Keratinocyte (primary cell): ENCODE results near the gene MED27. TPM values are rescaled to one million over a fixed set of nuclear protein-coding genes. Genes with fewer than 3 reads are reported as not detected.

Experiments
- DNase-seq: peaks from one replicate; pipeline ENCODE4 v3.0.0-alpha.2; 2011; ENCODE audit warnings: low read depth, missing footprints, low spot score
- FAIRE-seq: peaks from 2 replicates; lab custom pipeline; 2011; peaks lifted over from hg19 to GRCh38; lab: Jason Lieb, UNC
- H2AFZ ChIP-seq: 2 replicates; pipeline ENCODE4 v1.6.0; 2012; ENCODE audit warnings: low read length, control low read depth, inconsistent platforms; ENCODE audit not compliant: control insufficient read depth
- H3K27ac ChIP-seq: 2 replicates; pipeline ENCODE4 v1.5.1; 2011; ENCODE audit warnings: low read length; ENCODE audit not compliant: control insufficient read depth, insufficient read depth
- H3K27me3 ChIP-seq: 3 replicates; pipeline ENCODE4 v1.6.0; 2011; ENCODE audit warnings: low read length; ENCODE audit not compliant: control insufficient read depth, insufficient read depth; ENCODE audit errors: extremely low read depth
- H3K36me3 ChIP-seq, 2 experiments: 2 replicates in 1 of 2; 3 replicates in 1 of 2; pipeline ENCODE4 v1.5.1; 2011; ENCODE audit warnings: low read length in 2 of 2, mild to moderate bottlenecking in 1 of 2; ENCODE audit not compliant: control insufficient read depth in 2 of 2, insufficient read depth in 2 of 2; ENCODE audit errors: extremely low read depth in 1 of 2
- H3K4me1 ChIP-seq: 3 replicates; pipeline ENCODE4 v1.5.1; 2011; ENCODE audit warnings: low read length; ENCODE audit not compliant: control insufficient read depth, insufficient read depth; ENCODE audit errors: extremely low read depth
- H3K4me2 ChIP-seq: 3 replicates; pipeline ENCODE4 v1.6.0; 2011; ENCODE audit warnings: low read depth, low read length; ENCODE audit not compliant: control insufficient read depth, insufficient read depth; ENCODE audit errors: extremely low read depth
- H3K4me3 ChIP-seq, 3 experiments: fragments of 200-600 bp in 1 of 3; sonication (generic) in 1 of 3; 2 replicates in 2 of 3; 3 replicates in 1 of 3; pipeline ENCODE4 v1.5.1; 2011 to 2016; ENCODE audit warnings: low read length in 3 of 3, mild to moderate bottlenecking in 3 of 3, control low read depth in 2 of 3, inconsistent platforms in 1 of 3, low read depth in 1 of 3, mixed read lengths in 1 of 3, mixed run types in 1 of 3, moderate library complexity in 1 of 3; ENCODE audit not compliant: control insufficient read depth in 2 of 3, insufficient read depth in 2 of 3; ENCODE audit errors: extremely low read depth in 1 of 3
- H3K79me2 ChIP-seq: 2 replicates; pipeline ENCODE4 v1.6.0; 2012; ENCODE audit warnings: low read length; ENCODE audit not compliant: control insufficient read depth, insufficient read depth
- H3K9ac ChIP-seq: 3 replicates; pipeline ENCODE4 v1.6.0; 2011; ENCODE audit warnings: low read length; ENCODE audit not compliant: control insufficient read depth, insufficient read depth; ENCODE audit errors: extremely low read depth
- H3K9me1 ChIP-seq: 3 replicates; pipeline ENCODE4 v1.6.0; 2011; ENCODE audit warnings: low read length; ENCODE audit not compliant: control insufficient read depth, insufficient read depth; ENCODE audit errors: extremely low read depth
- H3K9me3 ChIP-seq: 2 replicates; pipeline ENCODE4 v1.5.1; 2012; ENCODE audit warnings: low read depth, low read length; ENCODE audit not compliant: control insufficient read depth
- H4K20me1 ChIP-seq: 3 replicates; pipeline ENCODE4 v1.6.0; 2011; ENCODE audit warnings: low read length; ENCODE audit not compliant: control insufficient read depth, insufficient read depth; ENCODE audit errors: extremely low read depth
- CTCF ChIP-seq, 3 experiments: IDR thresholded peaks in 1 of 3; conservative IDR thresholded peaks in 1 of 3; optimal IDR thresholded peaks in 1 of 3; 2 replicates in 2 of 3; 3 replicates in 1 of 3; pipeline versions ENCODE3 to v1.5.1; 2011; ENCODE audit warnings: low read length in 3 of 3, mild to moderate bottlenecking in 3 of 3, moderate library complexity in 2 of 3, control low read depth in 1 of 3, inconsistent platforms in 1 of 3; ENCODE audit not compliant: insufficient read depth in 2 of 3; ENCODE audit errors: extremely low read depth in 1 of 3
- EZH2 ChIP-seq: IDR thresholded peaks from one replicate; pipeline ENCODE4 v1.6.1; 2012; ENCODE audit warnings: inconsistent platforms, mild to moderate bottlenecking, low read length, moderate library complexity
- dilution Hi-C: fragments of 300-500 bp; cut with MboI; formaldehyde crosslinking; loops from one replicate; pipeline ENCODE4 v1.7.0; 2020; ENCODE audit warnings: low sequenced_read_pairs; ENCODE audit not compliant: extremely low pct_ligation_motif_present
- polyA plus RNA-seq, 5 experiments: library from polyadenylated mRNA; depleted of rRNA in 3 of 5; stranded (reverse) in 3 of 5; stranded (forward) in 1 of 5; unstranded in 1 of 5; fragments of >200 nt; gene quantifications; 1 replicate in 1 of 5; 2 replicates in 3 of 5; 3 replicates in 1 of 5; pipeline versions ENCODE4 v1.2.1 to v1.2.3, GENCODE V29; 2011 to 2012; ENCODE audit warnings: missing spikeins in 2 of 5, low read depth in 1 of 5, low replicate concordance in 1 of 5

Gene MED27
- polyA plus RNA-seq, 1 donor (not counting 4 experiments of a cell fraction or from before 2014, with no cell fraction given): 39.0 TPM

- TF ChIP-seq EZH2 (no peak), CTCF (optimal IDR thresholded peaks at IDR 0.05 in 1 of 3, IDR thresholded peaks at IDR 0.05 in 1 of 3, conservative IDR thresholded peaks at IDR 0.05 in 1 of 3; ENCODE audit: extremely low read depth in 1 of 3, insufficient read depth in 2 of 3, low read length in 3 of 3) (no peak)
- Histone ChIP-seq H3K4me3 (no peak overlapping the region), H3K27me3 (no peaks in the 10 kb centered on the region), H3K9me1 (no peaks in the 10 kb centered on the region), H3K4me2 (no peak overlapping the region), H3K4me1 (peaks cover 20% of the 10 kb centered on the region), H3K9ac (no peak overlapping the region), H2AFZ (no peak overlapping the region), H4K20me1 (no peaks in the 10 kb centered on the region), H3K27ac (no peak overlapping the region), H3K9me3 (no peaks in the 10 kb centered on the region), H3K79me2 (peaks cover 43% of the 10 kb centered on the region), H3K36me3 (no peaks in the 10 kb centered on the region)
- FAIRE-seq (no peak), DNase-seq (no peak)
- dilution Hi-C loops: no loop called here
Observed at GRCh38 chr9:132040246-132040645, 39.4 kb downstream of the MED27 start.

GRCh38 chr9:132039284-132039683, 40.4 kb downstream of the MED27 start:
- no peak overlapping the region for H3K27ac ChIP-seq
- H3K79me2 ChIP-seq: peaks cover 50% of the 10 kb centered on the region
- no peak overlapping the region for H3K9ac ChIP-seq
- no peak overlapping the region for H2AFZ ChIP-seq
- no peak overlapping the region for H3K4me3 ChIP-seq
- peaks cover 20% of the 10 kb centered on the region for H3K4me1 ChIP-seq
- no peaks in the 10 kb centered on the region for H3K36me3 ChIP-seq
- no peaks in the 10 kb centered on the region for H3K9me1 ChIP-seq
- dilution Hi-C loops: no loop called here
- no peak overlapping the region for H3K4me2 ChIP-seq
- no peaks in the 10 kb centered on the region for H4K20me1 ChIP-seq
- no peaks in the 10 kb centered on the region for H3K27me3 ChIP-seq
- TF ChIP-seq EZH2 (no peak), CTCF (optimal IDR thresholded peaks at IDR 0.05 in 1 of 3, IDR thresholded peaks at IDR 0.05 in 1 of 3, conservative IDR thresholded peaks at IDR 0.05 in 1 of 3; ENCODE audit: extremely low read depth in 1 of 3, insufficient read depth in 2 of 3, low read length in 3 of 3) (no peak)
- DNase-seq: no peak
- FAIRE-seq: no peak
- H3K9me3 ChIP-seq: no peaks in the 10 kb centered on the region
